Measurements from ENCODE around the gene PGPEP1. TPM values are rescaled to one million over a fixed set of nuclear protein-coding genes. Genes with fewer than 3 reads are reported as not detected.
"Not testable (repeated sequence)": the region's sequence is repeated elsewhere in the genome, so short reads cannot be mapped to it uniquely, and the experiment has no call there.

The PGPEP1 gene
- polyA plus RNA-seq, 4 donors: 22.2 to 27.7 (median 25.7) TPM

DNA sequence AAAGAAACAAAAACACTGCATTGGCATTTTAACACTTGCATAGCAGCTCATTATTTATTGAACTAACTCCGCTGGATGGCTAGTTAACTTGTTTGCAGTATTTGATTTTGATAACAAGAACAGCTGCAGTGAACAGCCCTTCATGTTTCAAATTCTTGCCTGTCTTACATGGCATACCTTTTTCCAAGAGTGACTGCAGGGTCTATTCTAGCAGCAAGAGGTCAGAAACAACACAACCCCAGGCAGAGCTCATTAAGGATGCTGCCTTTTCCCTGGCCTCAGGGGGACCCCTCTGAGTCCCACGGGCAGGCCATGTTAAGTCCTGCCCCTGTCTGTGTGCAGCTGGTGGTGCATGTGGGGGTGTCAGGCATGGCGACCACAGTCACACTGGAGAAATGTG, 16.6 kb downstream of the PGPEP1 start:
- no peak for DNase-seq (ENCODE audit: low read depth in 4 of 4, low spot score in 3 of 4)

DNA sequence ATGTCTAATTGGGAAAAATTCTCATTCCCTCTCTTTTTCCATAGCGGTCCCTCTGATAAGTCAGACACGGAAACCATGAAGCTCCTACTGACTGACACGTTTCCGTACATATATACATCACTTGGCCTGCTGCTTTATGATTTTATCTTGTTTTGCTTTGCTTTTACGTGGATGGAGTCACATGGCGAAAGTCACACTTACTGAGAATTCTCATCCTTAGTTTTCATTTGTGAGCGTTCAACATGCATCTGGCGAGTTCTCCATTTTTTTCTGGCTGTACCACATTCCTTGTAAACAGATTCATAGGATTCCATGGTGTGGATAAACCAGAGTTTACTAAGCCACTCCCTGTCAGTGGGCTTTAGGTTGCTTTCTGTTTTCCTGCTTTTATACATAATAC, 21.2 kb downstream of the PGPEP1 start:
- no peak for DNase-seq (ENCODE audit: low read depth in 4 of 4, low spot score in 3 of 4)

DNA sequence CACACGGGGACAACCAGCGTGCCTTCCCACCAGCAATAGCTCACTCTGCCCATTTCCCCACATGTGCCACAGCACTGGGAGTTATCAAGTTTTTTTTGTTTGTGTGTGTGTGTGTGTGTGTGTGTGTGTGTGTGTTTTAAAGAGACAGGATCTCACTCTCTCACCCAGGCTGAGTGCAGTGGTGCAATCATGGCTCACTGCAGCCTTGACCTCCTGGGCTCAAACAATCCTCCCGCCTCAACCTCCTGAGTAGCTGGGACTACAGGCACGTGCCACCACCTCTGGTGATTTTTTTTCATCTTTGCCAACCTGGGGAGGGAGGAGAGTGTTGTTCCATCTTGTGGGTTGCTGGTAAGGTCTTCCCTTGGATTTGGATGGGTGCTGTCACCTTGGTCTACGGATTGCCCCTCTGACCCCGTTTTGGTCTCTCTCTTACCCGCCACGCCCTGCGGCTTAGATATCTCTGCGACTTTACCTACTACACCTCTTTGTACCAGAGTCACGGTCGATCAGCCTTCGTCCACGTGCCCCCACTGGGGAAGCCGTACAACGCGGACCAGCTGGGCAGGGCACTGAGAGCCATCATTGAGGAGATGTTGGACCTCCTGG, 22.6 kb downstream of the PGPEP1 start:
- no peak for DNase-seq (ENCODE audit: low read depth in 4 of 4, low spot score in 3 of 4)

DNA sequence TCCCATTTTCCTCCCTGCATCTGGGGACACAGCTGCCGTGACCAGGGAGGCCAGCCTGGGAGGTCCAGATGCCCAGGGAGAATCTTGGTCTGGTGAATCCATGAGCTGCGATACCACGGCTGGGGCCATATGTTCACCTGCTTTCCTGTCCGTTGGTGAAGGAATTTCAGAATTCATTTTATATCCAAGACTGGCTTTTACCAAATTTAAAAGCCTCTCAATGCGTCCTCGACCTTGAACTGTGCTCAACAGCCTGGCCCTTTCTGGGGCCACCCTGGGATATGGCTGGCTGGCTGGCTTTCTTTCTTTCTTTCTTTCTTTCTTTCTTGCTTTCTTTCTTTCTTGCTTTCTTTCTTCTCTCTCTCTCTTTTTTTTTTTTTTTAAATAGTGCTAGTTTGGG, 23.4 kb downstream of the PGPEP1 start:
- DNase-seq (ENCODE audit: low read depth in 4 of 4, low spot score in 3 of 4): no peak

DNA sequence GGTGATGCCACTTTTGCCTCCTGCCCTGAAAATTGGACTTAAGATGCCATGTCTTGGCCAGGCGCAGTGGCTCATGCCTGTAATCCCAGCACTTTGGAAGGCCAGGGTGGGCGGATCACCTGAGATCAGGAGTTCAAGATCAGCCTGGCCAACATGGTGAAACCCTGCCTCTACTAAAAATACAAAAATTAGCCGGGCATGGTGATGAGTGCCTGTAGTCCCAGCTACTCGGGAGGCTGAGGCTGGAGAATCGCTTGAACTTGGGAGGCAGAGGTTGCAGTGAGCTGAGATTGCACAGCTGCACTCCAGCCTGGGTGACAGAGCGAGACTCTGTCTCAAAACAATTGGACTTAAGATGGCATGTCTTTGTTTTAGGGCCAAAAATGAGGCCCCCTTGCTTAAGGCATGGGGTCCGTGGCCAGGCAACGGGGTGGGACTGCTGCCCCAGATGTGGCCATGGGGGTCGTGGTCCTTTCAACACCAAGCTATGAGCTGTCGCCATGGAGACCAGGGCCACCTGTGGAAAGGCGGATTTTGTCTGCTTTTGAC, 24.0 kb downstream of the PGPEP1 start:
- DNase-seq (ENCODE audit: low read depth in 4 of 4, low spot score in 3 of 4): not testable (repeated sequence)

DNA sequence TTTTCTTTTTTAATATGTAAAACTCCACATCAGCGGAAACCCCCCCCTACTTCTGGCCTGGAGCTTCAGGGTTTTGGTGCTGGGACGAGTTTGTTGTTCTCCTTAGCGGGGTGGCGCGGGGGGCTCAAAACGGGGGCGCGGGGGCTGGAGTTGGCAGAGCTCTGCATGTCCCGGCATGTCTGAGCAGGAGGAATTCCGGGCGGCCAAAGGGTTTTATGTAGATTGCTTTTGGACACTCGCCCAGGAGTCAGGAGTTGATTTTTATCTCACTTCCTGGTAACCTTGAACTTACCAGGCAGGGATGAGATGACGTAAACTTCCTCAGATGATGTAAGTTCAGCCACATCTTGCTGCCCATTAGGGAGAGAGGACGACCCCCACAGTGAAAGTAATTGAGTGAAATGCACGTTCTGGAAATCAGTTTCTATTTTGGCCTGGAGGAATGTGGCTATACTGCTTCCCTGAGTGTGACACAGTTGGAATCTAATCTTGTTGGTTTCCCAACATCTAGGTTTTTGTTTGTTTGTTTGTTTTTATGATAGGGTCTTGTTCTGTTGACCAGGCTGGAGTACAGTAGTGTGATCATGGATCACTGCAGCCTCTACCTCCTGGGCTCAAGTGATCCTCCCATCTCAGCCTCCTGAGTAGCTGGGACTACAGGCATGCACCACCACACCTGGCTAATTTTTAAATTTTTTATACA, 24.6 kb downstream of the PGPEP1 start:
- peak; percentile 66 to 85 (median 84) for DNase-seq (ENCODE audit: low read depth in 4 of 4, low spot score in 3 of 4)

DNA sequence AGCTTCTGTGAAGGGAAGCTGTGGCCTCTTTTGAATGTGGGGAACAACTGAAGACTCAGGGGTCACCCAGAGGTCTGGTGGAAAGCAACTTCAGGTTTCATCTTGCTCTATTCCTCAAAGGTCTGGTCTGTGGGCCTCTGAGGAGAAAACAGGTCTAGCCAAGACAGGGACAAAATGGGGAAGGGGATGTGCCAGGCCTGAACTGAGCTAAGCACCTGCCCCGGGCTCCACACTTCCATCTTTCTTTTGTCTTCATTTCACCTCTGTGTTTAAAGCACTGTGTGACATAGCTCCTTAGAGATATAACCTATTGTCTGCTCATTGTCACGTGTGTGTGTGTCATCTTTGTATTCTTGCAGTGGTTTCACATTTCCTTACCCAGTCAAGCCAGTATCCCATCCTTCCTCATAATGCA, 25.6 kb downstream of the PGPEP1 start:
- no peak for DNase-seq (ENCODE audit: low read depth in 4 of 4, low spot score in 3 of 4)

DNA sequence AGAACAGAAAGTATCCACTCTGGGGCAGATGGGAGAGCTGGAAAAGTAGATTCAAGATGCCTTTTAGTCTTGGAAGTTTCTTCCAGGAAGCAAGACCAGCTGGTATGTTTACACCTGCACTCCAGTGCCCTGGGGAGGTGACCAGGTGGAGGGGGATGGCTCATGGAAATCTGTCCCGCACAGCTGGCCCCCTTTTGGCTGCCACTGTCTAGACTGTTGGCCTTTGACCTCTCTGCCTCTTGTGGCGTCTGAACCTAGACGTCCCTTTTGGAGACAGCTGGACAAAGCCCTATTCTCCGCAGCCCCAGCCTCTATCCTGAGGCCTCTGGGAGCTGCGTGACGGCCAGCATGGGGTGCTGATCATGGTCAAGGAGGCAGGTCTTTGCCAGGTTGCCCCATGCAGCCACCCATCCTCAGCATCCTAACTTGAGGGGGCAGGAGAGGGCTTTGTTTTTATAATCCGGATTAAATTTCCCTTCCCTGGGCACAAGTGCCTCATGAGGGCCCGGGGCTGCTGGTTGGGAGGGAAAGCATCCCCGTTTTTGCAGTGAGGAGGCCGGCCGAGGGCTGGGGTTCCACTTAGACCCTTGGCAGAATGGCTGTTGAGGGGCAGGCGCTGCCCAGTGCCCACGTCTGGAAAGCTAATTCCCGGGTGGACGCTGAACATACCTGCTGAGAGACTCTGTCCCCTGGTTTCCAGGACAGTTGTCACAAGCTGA, 28.3 kb downstream of the PGPEP1 start:
- DNase-seq (ENCODE audit: low read depth in 4 of 4, low spot score in 3 of 4): no peak

DNA sequence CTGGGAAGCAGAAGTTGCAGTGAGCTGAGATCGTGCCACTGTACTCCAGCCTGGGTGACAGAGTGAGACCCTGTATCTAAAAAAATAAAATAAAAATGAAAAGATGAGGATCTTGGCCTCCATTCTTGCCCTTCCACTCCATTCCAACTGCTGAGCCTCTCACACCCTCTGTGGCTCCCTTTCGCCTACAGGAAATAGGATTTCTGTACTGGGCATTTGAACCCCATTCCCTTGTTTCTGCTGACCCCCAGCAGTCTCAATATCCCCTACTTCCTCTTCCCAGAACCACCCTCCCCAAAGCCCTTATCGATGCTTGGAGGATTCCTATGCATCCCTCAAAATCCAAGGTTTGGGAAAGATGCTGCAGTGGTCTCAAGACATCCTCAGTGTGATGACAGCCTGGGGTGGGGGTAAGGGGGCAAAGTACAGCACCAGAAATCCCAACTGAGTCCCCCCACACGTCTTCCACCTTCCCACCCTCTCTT, 33.1 kb downstream of the PGPEP1 start:
- DNase-seq (ENCODE audit: low read depth in 4 of 4, low spot score in 3 of 4): no peak

DNA sequence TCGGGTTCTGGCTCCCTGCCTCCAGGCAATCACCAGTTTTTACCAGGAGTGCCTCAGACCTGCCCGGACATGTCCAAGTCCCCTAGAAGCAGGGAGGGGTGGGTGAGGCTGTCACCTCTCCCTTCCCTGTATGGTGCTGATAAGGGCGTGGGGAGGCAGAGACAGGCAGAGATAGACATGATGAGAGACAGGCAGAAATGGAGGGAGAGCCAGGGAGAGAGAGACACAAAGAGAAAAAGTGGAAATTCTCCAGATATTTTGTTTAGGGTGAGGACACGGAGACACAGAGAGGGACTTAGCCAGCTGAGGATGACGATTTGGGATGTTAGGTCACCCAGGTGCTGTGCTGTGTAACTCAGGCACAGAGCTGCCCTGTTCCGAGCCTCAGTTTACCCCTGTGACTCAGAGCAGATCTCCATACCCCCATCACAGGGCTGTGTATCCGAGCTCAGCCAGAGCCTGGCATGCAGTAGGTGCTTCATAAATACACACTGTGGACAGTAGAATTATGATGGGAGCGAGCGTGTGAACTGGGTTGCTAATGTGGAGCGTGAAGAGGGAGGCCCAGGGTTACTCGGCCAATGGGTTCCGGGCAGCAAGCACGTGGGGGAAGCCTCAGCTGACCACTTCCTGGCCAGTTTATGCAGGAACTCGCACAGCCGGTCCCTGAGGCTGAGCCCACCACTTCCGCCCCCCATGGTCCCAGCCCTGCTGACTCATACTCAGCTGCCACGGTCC, 33.7 kb downstream of the PGPEP1 start:
- DNase-seq (ENCODE audit: low read depth in 4 of 4, low spot score in 3 of 4): peak in 3 of 4 donors; percentile 75 to 81 (median 81)

DNA sequence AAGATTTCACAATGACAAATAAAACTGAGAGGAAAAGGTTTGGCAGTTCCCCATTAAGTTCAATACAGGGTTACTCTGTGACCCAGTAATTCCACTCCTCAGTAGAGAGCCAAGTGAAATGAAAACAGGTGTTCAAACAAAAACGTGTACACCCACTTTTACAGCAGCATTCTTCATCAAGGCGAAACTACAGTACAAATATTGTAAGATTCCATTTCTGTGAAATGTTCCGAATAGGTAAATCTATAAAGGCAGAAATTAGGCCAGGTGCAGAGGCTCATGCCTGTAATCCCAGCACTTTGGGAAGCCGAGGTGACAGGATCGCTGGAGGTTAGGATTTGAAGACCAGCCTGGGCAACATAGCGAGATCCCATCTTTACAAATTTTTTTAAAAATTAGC, 36.6 kb downstream of the PGPEP1 start:
- no peak for DNase-seq (ENCODE audit: low read depth in 4 of 4, low spot score in 3 of 4)

DNA sequence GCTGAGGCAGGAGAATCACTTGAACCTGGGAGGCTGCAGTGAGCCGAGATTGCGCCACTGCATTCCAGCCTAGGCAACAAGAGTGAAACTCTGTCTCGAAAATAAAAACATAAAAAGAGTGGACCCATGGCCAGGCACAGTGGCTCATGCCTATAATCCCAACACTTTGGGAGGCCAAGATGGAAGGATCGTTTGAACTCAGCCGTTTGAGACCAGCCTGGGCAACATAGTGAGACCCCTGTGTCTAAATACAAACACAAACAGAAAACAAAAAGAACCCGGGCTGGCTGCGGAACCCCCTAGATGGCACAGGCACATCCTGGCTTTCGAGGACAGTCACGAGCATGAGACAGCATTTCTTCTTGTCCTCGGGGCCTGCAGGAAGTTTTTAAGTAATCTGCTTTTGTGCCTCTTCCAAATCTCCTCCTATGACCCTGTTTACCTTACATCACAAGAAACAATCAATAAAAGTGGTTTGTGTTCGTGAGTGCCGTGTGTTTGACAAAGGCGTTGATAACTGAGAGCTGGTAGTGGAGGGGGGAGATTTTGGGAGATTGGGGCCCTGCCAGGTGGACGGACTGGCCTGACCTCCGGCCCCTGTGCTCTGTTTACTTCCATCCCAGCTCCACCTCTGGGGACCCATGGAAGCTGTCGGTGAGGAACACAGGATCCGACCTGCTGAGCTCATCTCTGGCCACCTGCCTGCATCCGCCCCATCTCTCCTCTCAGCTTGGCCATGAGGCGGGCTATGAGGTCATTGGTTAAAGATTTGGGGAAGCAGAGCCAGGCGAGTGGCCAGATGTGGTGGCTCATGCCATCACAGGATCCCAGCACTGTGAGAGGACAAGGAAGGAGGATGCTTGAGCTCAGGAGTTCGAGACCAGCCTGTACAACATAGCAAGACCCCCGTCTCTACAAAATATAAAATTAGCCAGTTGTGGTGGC, 39.7 kb downstream of the PGPEP1 start:
- no peak for DNase-seq (ENCODE audit: low read depth in 4 of 4, low spot score in 3 of 4)

DNA sequence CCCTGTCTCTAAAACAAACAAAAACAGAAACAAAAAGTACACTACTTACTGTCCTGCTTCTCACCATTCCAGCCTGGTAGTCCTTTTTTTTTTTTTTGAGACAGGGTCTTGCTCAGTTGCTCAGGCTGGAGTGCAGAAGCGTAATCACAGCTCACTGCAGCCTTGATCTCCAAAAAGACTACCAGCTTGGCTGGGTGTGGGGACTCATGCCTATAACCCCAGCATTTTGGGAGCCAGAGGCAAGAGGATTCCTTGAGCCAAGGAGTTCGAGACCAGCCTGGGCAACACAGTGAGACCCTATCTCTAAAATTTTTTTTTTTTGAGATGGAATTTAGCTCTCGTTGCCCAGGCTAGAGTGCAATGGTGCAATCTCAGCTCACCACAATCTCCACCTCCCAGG, 40.4 kb downstream of the PGPEP1 start:
- DNase-seq (ENCODE audit: low read depth in 4 of 4, low spot score in 3 of 4): no peak

DNA sequence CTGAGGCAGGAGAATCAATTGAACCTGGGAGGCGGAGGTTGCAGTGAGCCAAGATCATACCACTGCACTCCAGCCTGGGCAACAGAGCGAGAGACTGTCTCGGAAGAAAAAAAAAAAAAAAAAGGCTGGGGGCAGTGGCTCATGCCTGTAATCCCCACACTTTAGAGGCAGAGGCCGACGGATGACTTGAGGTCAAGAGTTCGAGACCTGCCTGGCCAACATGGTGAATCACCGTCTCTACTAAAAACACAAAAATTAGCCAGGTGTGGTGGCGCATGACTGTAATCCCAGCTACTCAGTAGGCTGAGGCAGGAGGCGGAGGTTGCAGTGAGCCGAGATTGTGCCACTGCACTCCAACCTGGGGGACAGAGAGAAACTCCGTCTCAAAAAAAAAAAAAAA, 43.2 kb downstream of the PGPEP1 start:
- DNase-seq (ENCODE audit: low read depth in 4 of 4, low spot score in 3 of 4): not testable (repeated sequence)

DNA sequence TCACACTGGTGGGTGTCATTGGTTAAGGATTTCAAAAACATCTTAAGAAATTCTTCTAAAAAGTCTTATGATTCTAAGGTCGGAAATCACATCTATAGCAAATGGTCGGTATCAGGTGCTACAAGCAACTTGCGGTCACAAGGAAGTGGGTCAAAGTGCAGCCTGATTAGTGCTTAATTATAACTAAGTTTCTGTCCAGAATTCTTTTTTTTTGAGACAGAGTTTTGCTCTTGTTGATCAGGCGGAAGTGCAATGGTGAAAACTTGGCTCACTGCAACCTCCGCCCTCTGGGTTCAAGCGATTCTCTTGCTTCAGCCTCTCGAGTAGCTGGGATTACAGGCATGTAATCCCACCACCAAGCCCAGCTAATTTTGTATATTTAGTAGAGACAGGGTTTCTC, 44.4 kb downstream of the PGPEP1 start:
- DNase-seq (ENCODE audit: low read depth in 4 of 4, low spot score in 3 of 4): no peak

DNA sequence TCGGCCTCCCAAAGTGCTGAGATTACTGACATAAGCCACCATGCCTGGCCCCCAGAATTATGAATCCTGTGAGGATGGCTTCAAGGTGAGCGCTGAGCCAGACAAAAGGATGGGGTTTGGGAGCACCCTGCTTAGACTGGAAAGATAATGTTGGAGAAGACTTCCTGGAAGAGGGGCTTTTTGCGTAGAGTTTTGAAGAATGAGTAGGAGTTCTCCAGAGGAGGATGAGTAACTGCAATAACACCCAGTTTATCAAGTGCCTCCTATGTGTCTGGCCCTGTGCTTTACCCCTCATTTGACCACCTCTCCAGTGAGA, 44.9 kb downstream of the PGPEP1 start:
- no peak for DNase-seq (ENCODE audit: low read depth in 4 of 4, low spot score in 3 of 4)

DNA sequence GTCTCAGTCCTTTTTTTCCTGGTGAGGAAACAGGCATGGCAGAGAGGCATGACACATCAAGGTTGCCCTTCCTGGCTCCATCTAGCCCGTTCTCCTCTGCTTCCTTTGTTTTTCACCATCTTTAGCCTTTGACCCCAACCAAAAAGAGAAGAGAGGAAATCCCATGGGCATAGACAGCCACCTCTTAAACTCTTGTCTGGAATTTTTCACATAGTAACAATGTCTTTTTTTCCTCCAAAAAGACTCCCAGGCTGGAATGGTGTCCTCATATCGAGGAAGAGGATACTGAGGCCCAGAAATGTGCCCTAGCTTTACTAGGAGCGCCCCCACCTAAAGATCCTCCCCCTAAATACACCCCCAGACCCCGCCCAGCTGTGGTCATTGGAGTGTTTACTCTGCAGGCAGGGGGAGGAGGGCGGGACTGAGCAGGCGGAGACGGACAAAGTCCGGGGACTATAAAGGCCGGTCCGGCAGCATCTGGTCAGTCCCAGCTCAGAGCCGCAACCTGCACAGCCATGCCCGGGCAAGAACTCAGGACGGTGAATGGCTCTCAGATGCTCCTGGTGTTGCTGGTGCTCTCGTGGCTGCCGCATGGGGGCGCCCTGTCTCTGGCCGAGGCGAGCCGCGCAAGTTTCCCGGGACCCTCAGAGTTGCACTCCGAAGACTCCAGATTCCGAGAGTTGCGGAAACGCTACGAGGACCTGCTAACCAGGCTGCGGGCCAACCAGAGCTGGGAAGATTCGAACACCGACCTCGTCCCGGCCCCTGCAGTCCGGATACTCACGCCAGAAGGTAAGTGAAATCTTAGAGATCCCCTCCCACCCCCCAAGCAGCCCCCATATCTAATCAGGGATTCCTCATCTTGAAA, 45.5 kb downstream of the PGPEP1 start, which contains the start of gene GDF15:
TSS of gene GDF15 (plus strand) at position 484 of the 868 bp plus-strand sequence. CDS start at position 516, 32 bp downstream.
- DNase-seq (ENCODE audit: low read depth in 4 of 4, low spot score in 3 of 4): no peak

DNA sequence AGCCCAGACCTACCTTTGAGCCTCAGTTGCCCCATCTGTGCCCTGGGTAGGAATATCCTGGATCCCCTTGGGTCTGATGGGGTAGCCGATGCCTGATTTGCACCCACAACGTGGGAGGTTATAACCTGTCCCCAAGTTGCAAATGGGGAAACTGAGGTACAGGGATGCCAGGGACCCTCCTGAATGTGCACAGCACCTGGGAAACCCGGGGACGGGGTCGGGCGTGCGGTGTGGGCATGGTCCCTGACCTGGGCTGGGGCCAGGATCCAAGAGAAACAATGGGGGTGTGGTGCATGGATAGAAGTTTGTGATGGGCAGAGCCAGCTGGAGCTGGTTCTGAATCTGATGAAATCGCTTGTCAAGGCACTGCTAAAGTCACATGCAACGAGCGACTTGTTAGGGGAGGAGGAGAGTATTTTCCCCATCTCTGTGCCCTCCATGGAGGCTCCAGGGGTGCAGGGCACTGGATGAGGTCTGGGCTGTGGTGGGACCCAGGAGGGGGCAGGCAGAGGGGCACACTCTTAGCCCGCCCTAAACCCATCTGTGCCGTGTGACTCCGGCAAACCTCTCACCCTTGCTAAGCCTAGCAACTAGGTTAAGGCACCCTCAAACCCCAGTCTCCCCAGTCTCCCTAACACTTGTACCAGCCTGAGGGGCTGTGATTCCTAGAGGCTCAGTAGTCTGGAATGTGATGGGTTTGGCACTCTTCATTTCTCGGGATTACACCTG, 46.3 kb downstream of the PGPEP1 start:
- DNase-seq (ENCODE audit: low read depth in 4 of 4, low spot score in 3 of 4): no peak

All from right renal pelvis (tissue), 4 donors.